Measurements from ENCODE around the gene DYNC1H1. TPM values are rescaled to one million over a fixed set of nuclear protein-coding genes. Genes with fewer than 3 reads are reported as not detected.
A peak's percentile ranks its signal among the peaks of the same experiment; 100 is the strongest.
"Not testable (repeated sequence)": the region's sequence is repeated elsewhere in the genome, so short reads cannot be mapped to it uniquely, and the experiment has no call there.

The DYNC1H1 gene
- total RNA-seq, 1 donor from 2014 or later = 485 TPM

DNA sequence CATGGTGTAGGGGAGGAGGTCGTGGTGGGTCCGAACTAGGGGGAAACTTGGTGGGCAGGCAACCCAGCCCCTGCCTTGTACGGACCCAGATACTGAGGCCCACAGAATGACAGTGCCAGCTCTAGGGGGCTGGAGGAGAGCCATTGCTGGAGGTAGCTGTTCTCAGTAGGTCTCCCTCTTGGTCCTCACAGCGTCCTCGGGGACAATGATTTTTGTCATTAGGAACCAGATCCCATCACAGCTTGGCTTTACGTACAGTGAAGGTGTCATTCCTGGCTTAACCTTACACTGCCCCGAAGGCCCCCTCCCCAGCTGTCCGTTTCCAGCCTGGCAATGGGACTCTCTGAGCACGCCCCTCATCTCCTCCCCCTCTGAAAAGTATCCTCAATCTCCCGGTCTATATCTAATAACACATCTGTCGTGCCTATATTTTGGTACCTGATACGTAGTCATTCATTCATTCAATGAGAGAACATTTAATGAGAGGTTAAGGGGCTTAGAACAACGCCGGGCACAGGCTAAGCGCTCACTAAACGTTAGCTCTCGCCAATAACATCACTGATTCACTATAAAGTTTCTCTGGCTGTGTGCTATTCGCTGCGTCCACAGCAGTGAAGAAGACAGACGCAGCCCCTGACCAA, 597 bp upstream of the DYNC1H1 start:
- DNase-seq (ENCODE audit: low spot score) = no peak

DNA sequence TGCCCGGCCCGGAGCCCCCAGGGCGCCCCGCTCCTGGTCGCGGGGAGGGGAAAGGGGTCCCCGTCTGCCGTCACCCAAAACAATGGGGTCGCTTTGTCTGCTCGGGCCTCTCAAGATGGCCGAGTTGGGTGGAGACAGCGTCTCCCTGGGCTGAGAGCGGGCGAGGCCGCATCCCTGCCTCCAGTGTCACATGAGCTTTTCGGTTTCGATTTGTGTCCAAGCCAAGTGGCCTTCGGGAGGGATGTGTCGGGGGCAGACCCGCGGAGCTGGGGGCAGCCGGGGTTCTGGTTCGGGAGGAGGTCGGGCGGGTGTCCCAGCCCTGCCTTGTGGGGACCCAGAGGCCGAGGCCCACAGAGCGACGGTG, 790 bp downstream of the DYNC1H1 start:
- peak; percentile 68 for DNase-seq (ENCODE audit: low spot score)

DNA sequence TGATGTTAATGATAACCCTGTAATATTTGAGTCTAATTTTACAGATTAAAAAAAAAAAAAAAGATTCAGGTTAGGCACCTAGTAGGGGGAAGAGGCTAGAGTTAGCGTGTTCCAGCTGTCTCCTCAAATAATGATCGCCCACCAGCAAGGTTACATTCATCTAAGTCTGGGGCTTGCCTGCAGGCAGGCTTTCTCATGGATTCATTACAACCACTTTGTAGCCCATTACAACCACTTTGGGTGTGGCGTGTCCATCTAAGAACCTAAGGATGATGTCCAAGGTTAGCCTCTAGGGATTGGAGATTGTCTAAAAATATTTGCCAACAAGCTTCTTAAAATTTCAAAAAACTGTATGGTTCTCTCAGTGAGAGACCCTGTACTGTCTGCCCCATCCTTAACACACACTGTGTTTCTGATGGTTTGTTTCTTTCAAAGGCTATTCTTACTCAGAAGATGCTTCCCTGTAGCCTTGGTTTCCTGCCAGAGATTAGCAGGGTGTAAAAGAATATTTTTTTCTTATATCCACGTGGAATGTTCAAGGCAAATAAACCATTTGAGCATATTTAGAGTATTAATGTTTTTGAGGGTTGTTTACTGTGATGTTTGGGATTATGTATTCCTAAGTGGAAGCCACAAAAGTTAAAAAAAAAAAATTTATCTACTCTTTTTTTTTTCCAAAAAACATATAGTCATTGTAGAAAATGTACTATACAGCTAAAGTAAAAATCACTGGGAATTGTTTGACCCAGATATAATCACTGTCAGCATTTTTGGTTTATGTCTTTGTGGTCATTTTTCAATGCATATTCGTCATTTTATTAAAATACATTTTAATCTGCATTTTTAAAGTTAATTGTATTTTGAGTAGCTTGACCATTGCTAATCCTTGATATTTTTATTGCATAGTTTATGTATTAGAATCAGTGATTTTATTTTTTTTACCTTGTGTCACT, 1.7 kb downstream of the DYNC1H1 start:
- no peak for DNase-seq (ENCODE audit: low spot score)

DNA sequence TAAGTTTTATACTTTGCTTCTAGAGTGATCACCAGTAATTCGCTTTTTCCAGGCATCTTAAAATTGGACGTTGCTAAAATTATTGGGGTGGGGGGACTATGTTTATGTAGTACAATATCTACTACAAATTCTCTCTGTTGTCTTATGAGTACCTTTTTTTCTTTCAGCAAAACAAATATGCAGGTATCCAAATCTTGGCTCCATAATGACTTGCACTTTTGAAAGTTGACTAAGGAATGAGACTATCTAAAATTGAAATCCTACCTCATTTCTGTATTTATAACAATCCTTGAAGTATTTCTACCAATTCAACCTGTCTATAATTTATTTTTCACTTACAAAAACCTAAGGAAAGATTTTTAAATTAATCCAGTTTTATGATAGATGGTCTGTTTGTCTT, 2.4 kb downstream of the DYNC1H1 start:
- no peak for DNase-seq (ENCODE audit: low spot score)

DNA sequence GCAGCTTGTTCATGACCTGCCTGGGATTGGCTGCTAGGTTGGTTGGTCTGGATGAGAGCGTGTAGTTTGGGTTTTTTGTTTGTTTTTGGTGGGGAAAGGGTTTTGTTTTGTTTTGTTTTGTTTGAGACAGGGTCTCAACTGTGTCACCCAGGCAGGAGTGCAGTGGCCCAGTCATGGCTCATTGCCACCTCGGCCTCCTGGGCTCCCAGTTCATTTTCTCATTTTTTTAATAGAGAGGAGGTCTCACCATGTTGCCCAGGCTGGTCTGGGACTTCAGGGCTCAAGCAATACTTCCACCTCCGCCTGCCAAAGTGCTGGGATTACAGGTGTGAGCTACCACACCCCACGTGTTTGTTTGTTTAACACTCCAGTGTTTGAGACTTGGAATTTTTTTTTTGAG, 3.8 kb downstream of the DYNC1H1 start:
- DNase-seq (ENCODE audit: low spot score) = no peak

DNA sequence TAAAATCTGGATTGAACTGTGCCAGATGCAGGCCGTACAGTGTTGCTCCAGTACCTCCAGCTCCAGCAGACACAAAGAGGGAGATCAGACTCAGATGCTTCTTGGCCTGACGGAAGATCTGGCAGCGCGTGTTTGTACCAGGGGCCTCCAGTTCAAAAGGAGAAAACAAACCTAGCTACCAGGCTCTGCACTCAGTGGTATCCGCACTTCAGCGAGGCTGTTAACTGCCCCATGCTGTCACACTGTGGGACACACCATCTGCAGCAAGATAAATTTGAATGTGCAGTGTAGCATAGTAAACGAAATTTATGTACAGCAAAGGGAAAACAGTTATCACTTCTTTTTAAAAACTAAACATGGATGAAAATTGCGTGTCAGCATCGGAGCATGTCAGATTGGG, 5.1 kb downstream of the DYNC1H1 start:
- no peak for DNase-seq (ENCODE audit: low spot score)

DNA sequence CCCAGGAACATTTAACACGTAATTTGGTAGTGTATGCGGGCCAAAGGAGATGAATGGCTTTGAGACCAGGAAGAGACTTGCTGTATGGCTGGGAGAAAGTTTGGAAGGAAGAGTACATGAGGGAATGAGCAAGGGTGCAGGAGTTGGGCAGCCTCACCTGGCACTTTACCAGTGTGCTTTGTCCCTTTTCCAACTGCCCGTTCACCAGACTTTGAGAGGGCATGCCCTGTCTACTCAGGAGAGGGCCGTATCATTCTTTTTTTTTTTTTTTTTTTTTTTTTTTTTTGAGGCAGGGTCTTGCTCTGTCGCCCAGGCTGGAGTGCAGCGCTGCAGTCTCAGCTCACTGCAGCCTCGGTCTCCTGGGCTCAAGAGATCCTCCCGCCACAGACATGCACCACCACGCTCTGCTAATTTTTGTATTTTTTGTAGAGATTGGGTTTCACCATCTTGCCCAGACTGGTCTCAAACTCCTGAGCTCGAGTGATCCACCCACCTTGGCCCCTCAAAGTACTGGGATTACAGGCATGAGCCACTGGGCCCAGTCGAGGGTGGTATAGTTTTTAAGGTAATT, 6.5 kb downstream of the DYNC1H1 start:
- DNase-seq (ENCODE audit: low spot score) = no peak

DNA sequence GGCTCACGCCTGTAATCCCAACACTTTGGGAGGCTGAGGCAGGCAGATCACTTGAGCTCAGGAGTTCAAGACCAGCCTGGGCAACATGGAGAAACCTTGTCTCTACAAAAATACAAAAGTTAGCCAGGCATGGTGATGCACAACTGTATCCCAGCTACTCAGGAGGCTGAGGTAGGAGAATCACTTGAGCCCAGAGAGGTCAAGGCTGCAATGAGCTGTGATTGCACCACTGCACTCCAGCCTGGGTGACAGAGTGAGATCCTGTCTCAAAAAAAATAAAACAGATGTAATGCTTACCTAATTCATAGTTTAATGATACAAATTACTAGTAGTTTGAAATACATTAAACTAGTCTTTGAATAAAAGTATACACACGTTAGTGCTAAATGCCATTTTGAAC, 7.1 kb downstream of the DYNC1H1 start:
- DNase-seq (ENCODE audit: low spot score) = not testable (repeated sequence)

DNA sequence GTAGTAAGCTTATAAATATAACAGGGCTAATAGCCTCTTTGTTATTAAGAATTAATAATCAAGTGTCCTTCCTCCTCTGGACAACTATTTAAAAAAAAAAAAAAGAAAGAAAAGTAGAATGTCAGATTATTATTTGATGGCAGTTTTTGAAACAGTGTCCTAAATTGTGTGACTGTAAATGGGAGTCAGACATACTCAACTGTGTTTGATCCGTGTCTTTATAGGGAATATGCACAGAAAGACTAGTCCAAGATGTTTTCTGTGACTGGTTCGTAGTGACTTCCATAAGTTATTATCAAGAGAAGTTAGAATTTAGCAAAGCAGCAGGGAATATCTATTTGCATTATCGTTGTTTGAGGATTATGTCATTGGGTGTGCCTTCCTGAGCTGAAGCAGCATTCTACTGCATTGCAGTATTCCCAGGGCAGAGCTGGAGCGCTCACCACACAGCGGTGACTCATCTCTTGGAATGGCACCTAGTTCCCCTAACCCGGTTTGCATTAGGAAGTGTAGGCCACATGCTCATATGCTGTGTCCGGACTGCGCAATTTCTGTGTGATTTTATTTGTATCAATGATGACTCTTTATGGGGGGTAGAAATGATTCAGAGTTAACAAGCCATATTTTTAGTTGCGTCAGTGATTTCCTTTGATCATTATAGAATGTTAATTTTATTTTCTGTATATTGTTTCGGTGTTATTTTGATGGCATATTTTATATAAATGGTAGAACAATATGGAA, 7.9 kb downstream of the DYNC1H1 start:
- DNase-seq (ENCODE audit: low spot score) = peak; percentile 92

DNA sequence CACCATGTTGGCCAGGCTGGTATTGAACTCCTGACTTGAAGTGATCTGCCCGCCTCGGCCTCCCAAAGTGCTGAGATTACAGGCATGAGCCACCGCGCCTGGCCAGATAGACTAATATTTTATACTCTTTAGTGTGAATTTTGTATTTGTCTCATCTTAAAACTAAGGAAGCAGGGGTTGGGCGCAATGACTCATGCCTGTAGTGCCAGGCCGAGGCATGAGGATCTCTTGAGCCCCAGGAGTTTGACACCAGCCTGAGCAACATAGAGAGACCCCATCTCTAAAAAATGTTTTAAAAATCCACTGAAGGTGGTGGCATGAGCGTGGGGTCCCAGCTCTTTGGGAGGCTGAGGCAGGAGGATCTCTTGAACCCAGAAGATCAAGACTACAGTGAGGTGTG, 9.0 kb downstream of the DYNC1H1 start:
- no peak for DNase-seq (ENCODE audit: low spot score)

DNA sequence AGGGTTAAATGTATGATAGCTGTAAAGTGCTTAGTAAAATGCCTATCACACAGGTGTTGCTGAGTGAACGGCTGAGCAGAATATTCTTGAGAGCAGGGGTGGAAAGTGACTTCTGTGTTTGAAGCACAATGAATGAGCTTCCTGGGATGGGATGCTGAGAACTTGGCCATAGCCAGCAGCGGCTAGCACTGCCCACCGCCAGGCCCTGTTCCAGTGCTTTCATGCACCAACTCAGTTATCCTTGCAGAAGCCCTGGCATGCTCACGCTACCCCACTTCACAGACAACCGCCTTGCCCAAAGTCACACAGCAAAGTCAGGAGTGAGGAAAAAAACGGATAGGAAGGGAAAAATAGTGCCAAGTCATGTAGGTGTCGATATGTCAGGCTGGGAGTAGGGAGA, 10.9 kb downstream of the DYNC1H1 start:
- DNase-seq (ENCODE audit: low spot score) = no peak

DNA sequence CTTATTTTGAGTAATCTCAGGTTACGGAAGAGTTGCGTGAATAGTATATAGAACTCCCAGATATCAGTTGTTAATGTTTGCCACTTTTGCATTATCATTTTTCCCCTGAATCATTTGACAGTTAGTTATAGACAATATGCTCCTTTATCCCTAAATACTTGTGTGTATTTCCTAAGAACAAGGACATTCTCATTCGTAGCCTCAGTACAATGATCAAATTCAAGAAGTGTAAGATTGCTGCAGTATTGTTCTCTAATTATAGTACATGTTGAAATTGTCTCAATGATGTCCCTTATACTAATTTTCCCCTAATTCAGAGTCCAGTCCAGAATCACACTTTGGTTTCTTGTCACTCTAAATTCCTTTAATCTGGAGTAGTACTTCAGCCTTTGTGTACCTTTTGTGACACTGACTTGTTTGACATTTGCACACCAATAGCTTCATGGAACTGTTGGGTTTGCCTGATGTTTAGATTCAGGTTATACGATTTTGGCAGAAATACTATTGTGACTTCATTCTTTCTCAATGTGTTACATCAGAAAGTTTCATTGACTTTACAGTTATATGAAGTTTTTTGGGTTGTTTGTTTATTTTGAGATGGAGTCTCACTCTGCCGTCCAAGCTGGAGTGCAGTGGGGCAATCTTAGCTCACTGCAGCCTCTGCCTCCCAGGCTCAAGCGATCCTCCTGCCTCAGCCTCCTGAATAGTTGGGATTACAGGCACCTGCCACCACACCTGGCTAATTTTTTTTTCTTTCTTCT, 13.1 kb downstream of the DYNC1H1 start:
- DNase-seq (ENCODE audit: low spot score) = no peak

DNA sequence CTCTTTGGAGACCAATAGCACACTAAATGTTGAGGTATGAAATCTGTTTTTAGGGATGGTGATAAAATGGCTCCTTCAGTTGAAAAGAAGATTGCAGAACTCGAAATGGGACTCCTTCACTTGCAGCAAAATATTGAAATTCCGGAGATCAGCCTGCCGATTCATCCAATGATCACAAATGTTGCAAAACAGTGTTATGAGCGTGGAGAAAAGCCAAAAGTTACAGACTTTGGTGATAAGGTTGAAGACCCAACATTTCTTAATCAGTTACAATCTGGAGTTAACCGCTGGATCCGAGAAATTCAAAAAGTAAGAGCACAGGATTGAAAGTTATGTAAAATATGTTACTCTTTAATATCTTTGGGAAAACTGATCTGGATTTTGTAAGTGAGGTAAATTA, 15.3 kb downstream of the DYNC1H1 start:
- no peak for DNase-seq (ENCODE audit: low spot score)

DNA sequence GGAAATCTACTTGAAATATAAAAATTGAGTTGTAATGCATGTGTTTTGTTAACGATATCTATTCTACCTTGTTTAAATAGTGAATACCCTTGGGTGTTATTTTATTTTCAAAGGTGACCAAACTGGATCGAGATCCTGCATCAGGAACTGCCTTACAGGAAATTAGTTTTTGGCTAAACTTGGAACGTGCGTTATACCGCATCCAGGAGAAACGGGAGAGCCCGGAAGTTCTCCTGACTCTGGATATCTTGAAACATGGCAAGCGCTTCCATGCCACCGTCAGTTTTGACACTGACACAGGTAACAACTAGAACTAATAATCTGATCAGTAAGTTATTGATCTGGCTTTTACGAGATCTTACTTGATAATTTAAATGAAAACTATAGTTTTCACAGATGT, 15.9 kb downstream of the DYNC1H1 start:
- DNase-seq (ENCODE audit: low spot score) = no peak

DNA sequence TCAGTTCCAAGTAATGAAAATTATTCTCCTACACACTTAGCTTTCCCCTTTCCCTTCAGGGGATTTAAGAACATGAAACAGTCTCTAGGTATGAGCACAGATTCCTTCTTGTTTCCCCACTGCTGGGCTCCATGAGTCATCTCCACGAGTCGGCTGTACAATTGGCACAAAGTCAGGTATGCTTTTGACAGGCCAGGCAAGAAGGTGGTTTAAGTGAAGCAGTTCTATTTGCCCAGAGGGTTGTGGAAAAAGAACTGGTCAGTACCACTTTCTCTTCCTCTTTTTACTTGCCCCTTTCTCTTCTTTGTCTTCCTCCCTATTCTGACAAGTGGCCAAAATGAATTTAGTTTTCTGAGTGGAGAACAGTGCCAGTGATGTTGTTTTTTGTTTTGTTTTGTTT, 16.3 kb downstream of the DYNC1H1 start:
- peak; percentile 74 for DNase-seq (ENCODE audit: low spot score)

DNA sequence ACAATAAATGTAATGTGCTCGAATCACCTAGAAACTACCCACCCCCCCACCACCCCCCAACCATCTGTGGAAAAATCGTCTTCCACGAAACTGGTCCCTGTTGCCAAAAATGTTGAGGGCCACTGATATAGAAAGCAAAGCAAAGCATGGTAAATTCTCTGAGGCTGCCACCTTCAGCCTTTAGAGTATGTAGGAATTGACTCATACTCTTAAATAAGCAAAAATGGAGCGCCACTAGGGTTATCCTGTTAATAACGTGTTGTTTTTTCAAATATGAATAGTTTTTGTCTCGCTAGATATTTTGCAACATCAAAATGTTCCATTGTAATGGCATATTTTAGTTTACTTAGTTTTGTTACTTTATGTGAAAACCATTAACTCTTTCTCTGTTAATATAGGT, 18.2 kb downstream of the DYNC1H1 start:
- no peak for DNase-seq (ENCODE audit: low spot score)

DNA sequence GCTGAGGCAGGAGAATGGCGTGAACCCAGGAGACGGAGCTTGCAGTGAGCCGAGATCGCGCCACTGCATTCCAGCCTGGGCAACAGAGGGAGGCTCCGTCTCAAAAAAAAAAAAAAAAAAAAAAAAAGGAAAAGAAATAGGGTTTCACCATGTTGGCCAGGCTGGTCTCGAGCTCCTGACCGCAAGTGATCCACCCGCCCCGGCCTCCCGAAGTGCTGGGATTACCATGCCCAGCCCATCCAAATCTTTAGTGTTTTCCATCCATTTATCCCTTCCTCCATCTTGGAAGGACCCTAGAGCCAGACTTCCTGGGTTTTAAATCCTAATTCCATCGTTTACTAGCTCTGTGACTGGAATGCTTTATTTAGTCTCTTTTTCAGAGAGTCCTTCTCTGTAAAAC, 20.5 kb downstream of the DYNC1H1 start:
- DNase-seq (ENCODE audit: low spot score) = not testable (repeated sequence)

DNA sequence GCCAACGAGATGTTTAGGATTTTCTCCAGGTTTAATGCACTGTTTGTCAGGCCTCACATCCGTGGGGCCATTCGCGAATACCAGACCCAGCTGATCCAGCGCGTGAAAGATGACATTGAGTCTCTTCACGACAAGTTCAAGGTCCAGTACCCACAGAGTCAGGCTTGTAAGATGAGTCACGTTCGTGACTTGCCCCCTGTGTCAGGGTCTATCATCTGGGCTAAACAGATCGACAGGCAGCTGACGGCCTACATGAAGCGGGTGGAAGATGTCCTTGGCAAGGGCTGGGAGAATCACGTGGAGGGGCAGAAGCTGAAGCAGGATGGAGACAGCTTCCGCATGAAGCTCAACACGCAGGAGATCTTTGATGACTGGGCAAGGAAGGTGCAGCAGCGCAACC, 21.6 kb downstream of the DYNC1H1 start:
- no peak for DNase-seq (ENCODE audit: low spot score)

DNA sequence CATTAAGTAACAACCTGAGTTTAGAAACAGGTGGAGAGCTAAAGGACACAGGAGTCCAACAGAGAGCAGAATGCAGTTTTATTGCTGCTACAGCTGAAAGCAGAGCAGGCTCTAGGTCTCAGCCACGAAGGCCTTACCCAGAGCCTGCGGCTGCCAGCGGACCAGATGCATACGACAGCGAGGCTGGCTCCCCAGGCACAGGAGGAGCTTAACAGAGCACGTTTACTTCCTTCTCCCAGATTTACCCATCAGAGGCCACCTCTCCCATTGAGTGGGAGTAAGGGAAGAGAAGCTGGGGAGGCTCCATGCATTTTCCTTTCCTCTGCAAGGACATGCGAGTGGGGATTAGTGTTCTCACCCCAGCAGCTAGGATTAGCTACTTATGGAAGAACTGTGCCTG, 22.6 kb downstream of the DYNC1H1 start:
- no peak for DNase-seq (ENCODE audit: low spot score)

DNA sequence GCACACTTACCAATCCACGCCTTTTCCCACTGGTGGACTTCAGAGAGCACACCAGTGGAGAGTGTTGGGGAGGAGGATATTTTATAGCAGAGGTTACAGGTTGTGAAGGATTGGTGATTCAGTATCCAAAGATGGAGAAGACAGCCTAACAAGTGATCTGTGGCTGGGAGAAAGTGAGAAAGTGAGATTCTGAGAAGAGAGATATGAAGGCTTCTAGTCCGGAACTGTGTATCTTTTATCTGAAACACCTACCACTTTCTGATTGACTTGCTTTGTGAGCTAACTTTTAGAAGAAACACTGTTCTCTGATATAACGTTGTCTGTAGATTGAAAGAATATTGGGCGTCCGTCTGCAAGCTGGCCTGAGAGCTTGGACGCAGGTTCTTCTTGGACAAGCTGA, 24.0 kb downstream of the DYNC1H1 start:
- DNase-seq (ENCODE audit: low spot score) = no peak

DNA sequence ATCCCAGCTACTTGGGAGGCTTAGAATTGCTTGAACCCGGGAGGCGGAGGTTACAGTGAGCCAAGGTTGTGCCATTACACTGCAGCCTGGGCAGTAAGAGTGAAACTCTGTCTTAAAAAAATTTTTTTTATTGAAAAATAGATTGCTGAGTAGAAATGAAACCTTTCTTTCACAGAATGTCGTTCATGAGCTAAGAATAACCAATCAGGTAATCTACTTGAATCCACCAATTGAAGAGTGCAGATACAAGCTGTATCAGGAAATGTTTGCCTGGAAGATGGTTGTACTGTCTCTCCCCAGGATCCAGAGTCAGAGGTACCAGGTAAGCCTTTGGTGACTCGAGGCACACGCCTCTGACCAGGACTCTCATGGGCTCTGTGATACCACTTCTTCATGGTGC, 27.0 kb downstream of the DYNC1H1 start:
- no peak for DNase-seq (ENCODE audit: low spot score)

DNA sequence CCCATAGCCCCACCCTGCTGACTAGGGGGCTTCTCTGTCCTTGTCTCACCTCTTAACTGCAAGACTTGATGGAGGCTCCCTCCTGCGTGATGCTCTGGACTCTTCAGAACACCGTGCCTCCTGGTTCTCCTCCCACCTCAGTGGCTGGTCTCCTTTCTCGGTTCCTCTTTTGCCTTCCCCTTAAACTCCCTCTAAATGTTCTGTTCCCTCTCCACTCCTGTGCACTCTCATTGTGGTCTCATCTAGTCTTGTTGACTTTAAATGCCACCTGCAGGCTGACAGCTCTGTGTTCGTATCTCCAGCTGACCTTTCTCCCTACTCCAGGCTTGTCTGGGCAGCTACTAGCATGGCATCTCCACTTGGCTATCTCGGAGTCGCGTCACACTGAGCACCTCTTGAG, 28.3 kb downstream of the DYNC1H1 start:
- no peak for DNase-seq (ENCODE audit: low spot score)

All from mucosa of gallbladder (tissue), 1 donor.